ENCODE measurements around the gene COMMD6. TPM values are rescaled to one million over a fixed set of nuclear protein-coding genes. Genes with fewer than 3 reads are reported as not detected.
A peak's percentile ranks its signal among the peaks of the same experiment; 100 is the strongest.

The COMMD6 gene
- total and polyA plus RNA-seq, 2 of the 13 experiments (the other 11 are each of a cell fraction or from before 2014, with no cell fraction given), result 97.0 to 164 TPM

GRCh38 chr13:75537401-75538365 lies at the start of gene COMMD6 (continued):
- TF ChIP-seq CBX5 (CRISPR knock-in tag; IDR thresholded peaks at IDR 0.05; ENCODE audit: borderline replicate concordance) (peak; percentile 15; the same call in 1 of the 2 replicates), RAD51 (IDR thresholded peaks at IDR 0.05; ENCODE audit: borderline replicate concordance) (no peak), RFXAP (CRISPR knock-in tag; IDR thresholded peaks at IDR 0.05; ENCODE audit: borderline replicate concordance) (peak; percentile 63; the same call in 1 of the 2 replicates), ESRRA (CRISPR knock-in tag; IDR thresholded peaks at IDR 0.05; ENCODE audit: low read depth) (0 out of 2 replicates have a peak, but pooled peaks have one; percentile 51), KAT8 (CRISPR knock-in tag; IDR thresholded peaks at IDR 0.05) (peak; percentile 82), ZNF530 (CRISPR knock-in tag; IDR thresholded peaks at IDR 0.05; ENCODE audit: low read depth) (no peak), NR2F1 (CRISPR knock-in tag; IDR thresholded peaks at IDR 0.05) (no peak), BCLAF1 (IDR thresholded peaks at IDR 0.05) (no peak), AGO1 (IDR thresholded peaks at IDR 0.05; ENCODE audit: low read depth, low read length, poor library complexity, severe bottlenecking) (peak; percentile 39), TFE3 (CRISPR knock-in tag; IDR thresholded peaks at IDR 0.05) (0 out of 2 replicates have a peak, but pooled peaks have one; percentile 33), HOXA3 (CRISPR knock-in tag; IDR thresholded peaks at IDR 0.05) (peak; percentile 53; the same call in 1 of the 2 replicates), GRHL1 (CRISPR knock-in tag; conservative IDR thresholded peaks at IDR 0.05) (no peak), MLX (CRISPR knock-in tag; IDR thresholded peaks at IDR 0.05) (no peak), CREBL2 (CRISPR knock-in tag; IDR thresholded peaks at IDR 0.05; ENCODE audit: borderline replicate concordance) (no peak), CENPX (CRISPR knock-in tag; IDR thresholded peaks at IDR 0.05) (no peak), NR2F6 (IDR thresholded peaks at IDR 0.05) (no peak), NR2F6 (CRISPR knock-in tag; IDR thresholded peaks at IDR 0.05) (no peak), ZMYM3 (CRISPR knock-in tag; IDR thresholded peaks at IDR 0.05) (no peak), ZNF670 (CRISPR knock-in tag; IDR thresholded peaks at IDR 0.05; ENCODE audit: borderline replicate concordance) (no peak), RXRA (CRISPR knock-in tag; IDR thresholded peaks at IDR 0.05) (0 out of 2 replicates have a peak, but pooled peaks have one; percentile 41), HNRNPH1 (optimal IDR thresholded peaks at IDR 0.05; ENCODE audit: low read depth, low read length) (no peak), DNMT3B (CRISPR knock-in tag; conservative IDR thresholded peaks at IDR 0.05) (no peak), ADNP (CRISPR knock-in tag; IDR thresholded peaks at IDR 0.05) (no peak), TGIF2 (CRISPR knock-in tag; IDR thresholded peaks at IDR 0.05) (peak; percentile 63; the same call in 1 of the 2 replicates)

All from HepG2 (cell line).